Activated CD4-positive, alpha-beta T cell treated with anti-CD3 and anti-CD28 coated beads for 36 hours (primary cell): ENCODE measurements around the gene CNTN1. TPM values are rescaled to one million over a fixed set of nuclear protein-coding genes. Genes with fewer than 3 reads are reported as not detected.

Source experiments
- ATAC-seq: fragments of 200-7000 bp; cut with Tn5 transposase; one replicate; pipeline ENCODE4 v1.10.0; 2021; ENCODE audit warnings: mild to moderate bottlenecking, moderate library complexity
- CTCF ChIA-PET: fragments of 350-600 bp; sonication (Branson Sonifier 250); formaldehyde crosslinking; loops from one replicate; lab custom pipeline; 2021; ENCODE audit warnings: antibody characterized with exemption; lab: Charles Lee
- POLR2A ChIA-PET: fragments of 350-600 bp; sonication (Branson Sonifier 250); formaldehyde crosslinking; loops from one replicate; lab custom pipeline; 2021; ENCODE audit warnings: antibody characterized with exemption, inconsistent platforms; lab: Charles Lee
- DNase-seq: peaks from one replicate; pipeline ENCODE4 v3.0.0-alpha.2; 2020
- H3K27ac Mint-ChIP-seq: one replicate; pipeline ENCODE4 v1.8.0; 2021; ENCODE audit warnings: mixed read lengths
- H3K27me3 Mint-ChIP-seq: one replicate; pipeline ENCODE4 v1.8.0; 2021; ENCODE audit warnings: mixed read lengths
- H3K36me3 Mint-ChIP-seq: one replicate; pipeline ENCODE4 v1.8.0; 2021; ENCODE audit warnings: low read depth, mixed read lengths
- H3K4me1 Mint-ChIP-seq: one replicate; pipeline ENCODE4 v1.8.0; 2021; ENCODE audit warnings: mixed read lengths
- H3K4me3 Mint-ChIP-seq: one replicate; pipeline ENCODE4 v1.8.0; 2021; ENCODE audit warnings: mild to moderate bottlenecking, moderate library complexity, mixed read lengths
- H3K9me3 Mint-ChIP-seq: one replicate; pipeline ENCODE4 v1.8.0; 2021; ENCODE audit warnings: low read depth, mixed read lengths
- intact Hi-C, 2 experiments: fragments of 100-400 bp; cut with DNase I in 1 of 2; cut with micrococcal nuclease in 1 of 2; formaldehyde crosslinking; loops; one replicate each; pipeline versions ENCODE4 v1.14.2 to v1.15.1; 2022 to 2024; cut with DNase I, micrococcal nuclease
- total RNA-seq, 2 experiments: library from RNA; stranded (reverse); gene quantifications; one replicate each; pipeline ENCODE4 v1.2.3, GENCODE V29; 2021

Gene CNTN1
- total RNA-seq, 2 experiments from 2014 or later, result not detected

DNA sequence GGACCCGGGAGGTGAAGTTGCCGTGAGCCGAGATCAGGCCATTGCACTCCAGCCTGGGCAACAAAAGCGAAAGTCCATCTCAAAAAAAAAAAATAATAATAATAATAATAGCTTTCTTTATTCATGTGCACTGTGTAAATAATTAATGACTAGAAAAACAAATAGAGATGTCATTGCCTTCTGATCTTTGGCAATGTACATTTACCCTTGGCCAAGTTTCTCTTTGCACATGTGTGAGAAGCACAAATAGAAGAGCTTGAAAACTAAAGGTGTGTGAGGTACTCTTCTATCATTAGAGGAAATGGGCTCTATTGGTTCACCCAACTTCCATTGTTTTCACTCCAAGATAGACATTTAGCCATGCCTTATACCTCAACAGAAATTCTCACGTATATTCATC, 325.8 kb downstream of the CNTN1 start:
- DNase-seq, result no peak
- Mint-ChIP-seq H3K27ac (no peak overlapping the region), H3K4me3 (no peak overlapping the region), H3K4me1 (no peaks in the 10 kb centered on the region), H3K36me3 (no peaks in the 10 kb centered on the region), H3K27me3 (no peaks in the 10 kb centered on the region), H3K9me3 (no peaks in the 10 kb centered on the region)
- ChIA-PET CTCF (no interaction called here), POLR2A (no interaction called here)
- intact Hi-C loops, result no loop called here
- ATAC-seq, result no peak

- Mint-ChIP-seq H3K27me3 (no peaks in the 10 kb centered on the region), H3K27ac (no peak overlapping the region), H3K4me1 (no peaks in the 10 kb centered on the region), H3K36me3 (no peaks in the 10 kb centered on the region), H3K4me3 (no peak overlapping the region), H3K9me3 (no peaks in the 10 kb centered on the region)
- intact Hi-C loops, result no loop called here
- no peak for DNase-seq
- no peak for ATAC-seq
- ChIA-PET CTCF (no interaction called here), POLR2A (no interaction called here)
Measured at GRCh38 chr12:41019461-41019860, 327.2 kb downstream of the CNTN1 start.

DNA sequence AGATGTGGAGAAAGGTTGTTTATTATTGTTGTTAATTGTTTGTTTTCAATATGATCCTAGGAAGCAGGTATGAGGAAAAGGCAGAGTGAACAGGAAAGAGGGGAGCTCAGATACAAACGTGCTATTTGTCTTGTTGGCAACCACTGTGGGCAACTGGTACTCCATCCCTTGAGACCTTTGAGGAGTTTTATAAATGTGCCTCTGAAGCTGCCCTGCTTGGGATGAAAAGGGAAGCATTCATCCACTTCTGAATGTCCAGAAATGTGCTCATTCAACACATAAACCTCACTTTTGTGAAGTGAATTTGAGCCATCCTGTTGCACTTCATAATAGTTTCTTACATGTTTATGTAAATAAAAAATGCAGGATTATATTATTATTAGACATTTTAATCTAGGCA, 331.6 kb downstream of the CNTN1 start:
- Mint-ChIP-seq H3K36me3 (no peaks in the 10 kb centered on the region), H3K4me3 (no peak overlapping the region), H3K27ac (no peak overlapping the region), H3K27me3 (no peaks in the 10 kb centered on the region), H3K4me1 (no peaks in the 10 kb centered on the region), H3K9me3 (peaks cover 2% of the 10 kb centered on the region)
- CTCF ChIA-PET, result no interaction called here
- DNase-seq, result no peak
- no peak for ATAC-seq
- POLR2A ChIA-PET, result no interaction called here
- intact Hi-C loops, result no loop called here

GRCh38 chr12:41026151-41026550, 333.9 kb downstream of the CNTN1 start:
- Mint-ChIP-seq H3K9me3 (peaks cover 2% of the 10 kb centered on the region), H3K4me1 (no peaks in the 10 kb centered on the region), H3K27me3 (no peaks in the 10 kb centered on the region), H3K4me3 (no peak overlapping the region), H3K27ac (no peak overlapping the region), H3K36me3 (no peaks in the 10 kb centered on the region)
- DNase-seq (no peak), ATAC-seq (no peak)
- POLR2A ChIA-PET, result no interaction called here
- intact Hi-C loops, result no loop called here
- CTCF ChIA-PET, result no interaction called here

GRCh38 chr12:41032386-41032785, 340.1 kb downstream of the CNTN1 start:
- Mint-ChIP-seq H3K27ac (no peak overlapping the region), H3K9me3 (peaks cover 2% of the 10 kb centered on the region), H3K27me3 (no peaks in the 10 kb centered on the region), H3K4me1 (no peaks in the 10 kb centered on the region), H3K4me3 (no peak overlapping the region), H3K36me3 (no peaks in the 10 kb centered on the region)
- ChIA-PET POLR2A (no interaction called here), CTCF (no interaction called here)
- intact Hi-C loops, result no loop called here
- no peak for ATAC-seq
- DNase-seq, result no peak

GRCh38 chr12:41034686-41035085, 342.4 kb downstream of the CNTN1 start:
- no peak for ATAC-seq
- Mint-ChIP-seq H3K27ac (no peak overlapping the region), H3K27me3 (no peaks in the 10 kb centered on the region), H3K4me1 (no peaks in the 10 kb centered on the region), H3K36me3 (no peaks in the 10 kb centered on the region), H3K9me3 (no peaks in the 10 kb centered on the region), H3K4me3 (no peak overlapping the region)
- ChIA-PET CTCF (no interaction called here), POLR2A (no interaction called here)
- intact Hi-C loops, result no loop called here
- no peak for DNase-seq

DNA sequence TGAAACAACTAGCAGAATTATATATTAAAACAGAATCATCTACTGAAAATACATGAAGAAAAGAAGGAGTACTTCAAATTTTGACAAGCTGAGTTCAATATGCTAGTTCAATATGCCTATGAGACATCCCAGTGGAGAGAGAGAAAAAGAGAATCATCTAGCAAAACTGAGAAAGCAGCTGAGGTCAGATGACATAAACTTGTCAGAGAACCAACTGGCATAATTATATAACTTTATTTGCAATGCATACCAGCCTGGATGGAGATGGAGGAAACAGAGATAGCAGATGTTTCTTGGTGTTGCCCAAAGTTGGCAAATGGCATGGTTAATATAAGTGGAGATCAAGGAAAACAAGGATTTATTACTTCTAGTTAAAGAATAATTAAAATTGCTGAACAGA, 347.2 kb downstream of the CNTN1 start:
- ATAC-seq, result no peak
- Mint-ChIP-seq H3K4me1 (no peaks in the 10 kb centered on the region), H3K36me3 (no peaks in the 10 kb centered on the region), H3K27ac (no peak overlapping the region), H3K4me3 (no peak overlapping the region), H3K9me3 (no peaks in the 10 kb centered on the region), H3K27me3 (no peaks in the 10 kb centered on the region)
- ChIA-PET CTCF (no interaction called here), POLR2A (no interaction called here)
- intact Hi-C loops, result no loop called here
- DNase-seq, result no peak

GRCh38 chr12:41045509-41045908, 353.3 kb downstream of the CNTN1 start:
- no peak overlapping the region for H3K27ac Mint-ChIP-seq
- H3K9me3 Mint-ChIP-seq, result no peaks in the 10 kb centered on the region
- ATAC-seq (no peak), DNase-seq (no peak)
- H3K4me3 Mint-ChIP-seq, result no peak overlapping the region
- no peaks in the 10 kb centered on the region for H3K27me3 Mint-ChIP-seq
- H3K36me3 Mint-ChIP-seq, result no peaks in the 10 kb centered on the region
- CTCF ChIA-PET, result no interaction called here
- intact Hi-C loops, result no loop called here
- no peaks in the 10 kb centered on the region for H3K4me1 Mint-ChIP-seq
- POLR2A ChIA-PET, result no interaction called here

GRCh38 chr12:41049033-41049432, 356.8 kb downstream of the CNTN1 start:
- no peak for ATAC-seq
- ChIA-PET CTCF (no interaction called here), POLR2A (no interaction called here)
- no peaks in the 10 kb centered on the region for H3K9me3 Mint-ChIP-seq
- intact Hi-C loops, result no loop called here
- no peaks in the 10 kb centered on the region for H3K27me3 Mint-ChIP-seq
- DNase-seq, result no peak
- H3K36me3 Mint-ChIP-seq, result no peaks in the 10 kb centered on the region
- H3K4me3 Mint-ChIP-seq, result no peak overlapping the region
- no peak overlapping the region for H3K27ac Mint-ChIP-seq
- no peaks in the 10 kb centered on the region for H3K4me1 Mint-ChIP-seq

- H3K4me3 Mint-ChIP-seq, result no peak overlapping the region
- ATAC-seq, result no peak
- intact Hi-C loops, result no loop called here
- no peaks in the 10 kb centered on the region for H3K27me3 Mint-ChIP-seq
- DNase-seq, result no peak
- no peaks in the 10 kb centered on the region for H3K9me3 Mint-ChIP-seq
- CTCF ChIA-PET, result no interaction called here
- H3K27ac Mint-ChIP-seq, result no peak overlapping the region
- H3K36me3 Mint-ChIP-seq, result no peaks in the 10 kb centered on the region
- no peaks in the 10 kb centered on the region for H3K4me1 Mint-ChIP-seq
- POLR2A ChIA-PET, result no interaction called here
Measured at GRCh38 chr12:41051954-41052353, 359.7 kb downstream of the CNTN1 start.

- peaks cover under 1% of the 10 kb centered on the region for H3K27me3 Mint-ChIP-seq
- no peak for ATAC-seq
- intact Hi-C loops, result no loop called here
- ChIA-PET CTCF (no interaction called here), POLR2A (no interaction called here)
- no peaks in the 10 kb centered on the region for H3K4me1 Mint-ChIP-seq
- no peaks in the 10 kb centered on the region for H3K36me3 Mint-ChIP-seq
- H3K4me3 Mint-ChIP-seq, result no peak overlapping the region
- DNase-seq, result no peak
- H3K9me3 Mint-ChIP-seq, result no peaks in the 10 kb centered on the region
- no peak overlapping the region for H3K27ac Mint-ChIP-seq
Measured at GRCh38 chr12:41052441-41052840, 360.2 kb downstream of the CNTN1 start.

DNA sequence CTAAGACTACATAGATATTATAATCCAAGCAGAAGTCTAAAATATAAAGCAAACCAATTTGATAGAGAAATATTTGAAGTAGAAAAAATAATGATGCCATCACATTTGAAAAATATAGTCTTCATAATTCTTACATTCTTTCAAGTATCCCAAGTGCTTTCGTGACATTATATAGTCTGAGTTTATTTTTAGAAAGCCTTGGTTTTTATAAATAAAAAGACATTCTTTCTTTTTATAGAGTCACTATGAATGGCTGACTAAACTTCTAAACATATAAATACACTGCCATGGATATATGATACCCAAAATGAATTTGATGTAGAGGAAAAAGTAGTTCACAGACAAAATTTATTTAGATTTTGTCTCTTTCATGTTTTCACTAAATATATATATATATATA, 360.8 kb downstream of the CNTN1 start:
- H3K27ac Mint-ChIP-seq, result no peak overlapping the region
- no peaks in the 10 kb centered on the region for H3K36me3 Mint-ChIP-seq
- ChIA-PET CTCF (no interaction called here), POLR2A (no interaction called here)
- intact Hi-C loops, result no loop called here
- H3K4me3 Mint-ChIP-seq, result no peak overlapping the region
- DNase-seq (no peak), ATAC-seq (no peak)
- no peaks in the 10 kb centered on the region for H3K4me1 Mint-ChIP-seq
- no peaks in the 10 kb centered on the region for H3K9me3 Mint-ChIP-seq
- peaks cover 2% of the 10 kb centered on the region for H3K27me3 Mint-ChIP-seq

- ChIA-PET POLR2A (no interaction called here), CTCF (no interaction called here)
- H3K27ac Mint-ChIP-seq, result no peak overlapping the region
- intact Hi-C loops, result no loop called here
- DNase-seq (no peak), ATAC-seq (no peak)
- no peaks in the 10 kb centered on the region for H3K36me3 Mint-ChIP-seq
- no peaks in the 10 kb centered on the region for H3K9me3 Mint-ChIP-seq
- H3K4me1 Mint-ChIP-seq, result no peaks in the 10 kb centered on the region
- H3K4me3 Mint-ChIP-seq, result no peak overlapping the region
- H3K27me3 Mint-ChIP-seq, result peaks cover 2% of the 10 kb centered on the region
Measured at GRCh38 chr12:41055875-41056577, 363.8 kb downstream of the CNTN1 start.
